HG03521 (cell line): ENCODE results near the gene ACOT12.
"Not testable (repeated sequence)": the region's sequence is repeated elsewhere in the genome, so short reads cannot be mapped to it uniquely, and the experiment has no call there.

Source experiments
- ATAC-seq: cut with Tn5 transposase; IDR thresholded peaks from one replicate; pipeline ENCODE4 v1.9.1; 2021; ENCODE audit warnings: mild to moderate bottlenecking, moderate library complexity; ENCODE audit not compliant: unreplicated experiment

Gene ACOT12

DNA sequence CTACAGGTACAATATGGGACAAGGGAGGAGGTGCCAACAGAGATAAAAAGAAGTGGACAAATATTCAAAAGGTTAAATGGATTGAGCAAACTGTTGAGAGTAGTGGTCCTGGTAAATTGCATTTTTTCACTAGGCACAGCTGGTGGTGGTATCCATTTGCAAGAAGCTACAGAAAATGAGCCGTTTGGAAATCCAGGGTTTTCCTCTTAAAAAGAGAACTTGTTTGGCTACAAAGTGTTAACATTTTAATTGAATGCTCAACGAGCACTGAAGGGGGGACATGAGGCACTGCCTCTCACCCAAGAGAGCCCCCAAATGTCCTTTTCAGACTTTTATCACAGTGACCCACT, 93.0 kb downstream of the ACOT12 start:
- no peak for ATAC-seq

DNA sequence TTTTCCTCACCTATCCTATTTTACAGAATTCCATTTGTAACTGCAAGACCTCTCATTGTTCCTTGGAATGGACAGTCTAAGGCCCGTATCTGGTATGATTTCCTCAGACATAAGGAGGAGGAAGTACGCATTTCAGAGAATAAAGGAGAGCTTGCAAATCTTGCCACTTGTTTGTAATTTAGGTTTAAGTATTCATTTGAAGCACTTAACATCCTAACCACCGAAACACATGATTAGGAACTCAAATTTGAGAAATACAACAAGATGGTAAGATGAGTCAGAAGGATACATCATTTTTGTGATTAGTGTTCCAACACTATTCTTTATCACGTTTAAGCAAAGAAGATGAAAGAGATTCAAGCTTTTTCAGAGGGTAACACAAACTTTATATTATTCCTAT, 96.4 kb downstream of the ACOT12 start:
- no peak for ATAC-seq

DNA sequence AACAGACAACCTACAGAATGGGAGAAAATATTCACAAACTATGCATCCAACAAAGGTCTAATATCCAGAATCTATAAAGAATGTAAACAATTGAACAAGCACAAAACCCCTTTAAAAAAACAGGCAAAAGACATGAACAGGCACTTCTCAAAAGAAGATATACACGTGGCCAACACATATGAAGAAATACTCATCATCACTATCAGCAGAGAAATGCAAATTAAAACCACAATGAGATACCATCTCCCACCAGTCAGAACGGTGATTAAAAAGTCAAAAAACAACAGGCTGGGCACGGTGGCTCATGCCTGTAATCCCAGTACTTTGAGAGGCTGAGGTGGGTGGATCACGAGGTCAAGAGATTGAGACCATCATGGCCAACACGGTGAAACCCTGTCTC, 99.9 kb downstream of the ACOT12 start:
- not testable (repeated sequence) for ATAC-seq

DNA sequence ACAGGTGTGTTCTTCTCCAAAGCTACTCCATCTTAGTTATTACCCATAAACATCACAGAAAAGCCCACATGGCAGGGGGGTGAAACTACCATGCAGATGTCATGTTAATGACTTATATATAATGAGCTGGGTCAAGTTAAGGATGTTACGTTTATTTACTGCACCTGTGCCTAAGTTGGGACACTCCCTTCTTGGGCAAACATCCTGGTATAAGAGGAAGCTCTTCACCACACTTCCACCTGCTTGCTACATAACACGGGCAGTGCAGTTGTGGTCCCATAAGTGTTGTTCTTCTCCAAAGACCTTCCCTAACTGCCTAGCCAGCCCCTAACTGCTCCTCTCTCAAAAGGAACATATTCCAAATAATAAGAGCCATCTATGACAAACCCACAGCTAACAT, 101.8 kb downstream of the ACOT12 start:
- no peak for ATAC-seq

DNA sequence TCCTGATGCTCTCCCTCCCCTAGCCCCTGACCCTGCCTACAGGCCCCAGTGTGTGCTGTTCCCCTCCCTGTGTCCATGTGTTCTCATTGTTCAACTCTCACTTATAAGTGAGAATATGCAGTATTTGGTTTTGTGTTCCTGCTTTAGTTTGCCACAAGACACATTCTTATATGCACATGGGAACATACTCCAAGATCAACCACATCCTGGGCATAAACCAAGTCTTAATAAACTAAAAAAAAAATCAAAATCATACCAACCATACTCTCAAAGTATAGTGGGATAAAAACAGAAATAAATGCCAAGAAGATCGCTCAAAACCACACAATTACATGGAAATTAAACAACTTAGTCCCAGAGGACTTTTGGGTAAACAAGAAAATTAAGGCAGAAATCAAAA, 103.8 kb downstream of the ACOT12 start:
- ATAC-seq: no peak

DNA sequence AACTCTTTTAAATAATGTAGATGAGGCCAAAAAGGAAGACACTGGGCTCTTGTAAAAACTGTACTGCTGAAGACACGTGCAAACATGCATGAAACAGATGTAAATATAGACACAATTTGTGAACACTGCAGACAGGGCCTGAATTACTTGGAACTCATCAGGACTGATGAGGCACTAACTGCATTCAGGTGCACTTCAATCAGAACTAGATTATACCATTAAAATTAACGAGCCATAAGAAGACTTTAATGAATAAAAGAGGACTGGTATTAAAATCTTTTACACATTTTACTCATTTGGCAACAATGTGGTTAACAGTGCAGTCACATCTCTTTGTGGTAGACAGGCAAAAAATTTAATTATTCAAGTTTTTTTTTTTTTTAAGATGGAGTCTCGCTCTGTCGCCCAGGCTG, 105.9 kb downstream of the ACOT12 start:
- no peak for ATAC-seq

DNA sequence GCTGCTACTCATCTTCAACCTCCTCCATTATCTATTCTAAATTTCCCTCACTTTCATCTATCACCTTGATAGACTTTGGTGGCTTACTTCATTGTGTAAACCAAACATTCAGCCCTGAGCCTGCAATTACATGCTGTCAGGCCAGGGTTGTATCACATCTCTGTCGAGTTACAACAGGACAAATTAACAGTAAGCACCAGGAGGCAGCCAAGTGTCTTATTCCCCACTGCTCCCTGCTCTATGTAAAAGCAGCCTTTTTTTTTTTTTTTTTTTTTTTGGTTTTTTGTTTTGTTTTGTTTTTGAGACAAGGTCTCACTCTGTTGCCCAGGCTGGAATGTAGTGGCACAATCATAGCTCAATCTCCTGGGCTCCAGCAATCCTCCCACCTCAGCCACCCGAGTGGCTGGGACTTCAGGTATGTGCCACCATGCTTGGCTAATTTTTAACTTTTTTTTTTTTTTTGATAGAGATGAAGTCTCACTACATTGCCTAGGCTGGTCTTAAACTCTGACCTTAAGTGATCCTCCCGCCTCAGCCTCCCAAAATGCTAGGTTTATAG, 107.8 kb downstream of the ACOT12 start:
- no peak for ATAC-seq

DNA sequence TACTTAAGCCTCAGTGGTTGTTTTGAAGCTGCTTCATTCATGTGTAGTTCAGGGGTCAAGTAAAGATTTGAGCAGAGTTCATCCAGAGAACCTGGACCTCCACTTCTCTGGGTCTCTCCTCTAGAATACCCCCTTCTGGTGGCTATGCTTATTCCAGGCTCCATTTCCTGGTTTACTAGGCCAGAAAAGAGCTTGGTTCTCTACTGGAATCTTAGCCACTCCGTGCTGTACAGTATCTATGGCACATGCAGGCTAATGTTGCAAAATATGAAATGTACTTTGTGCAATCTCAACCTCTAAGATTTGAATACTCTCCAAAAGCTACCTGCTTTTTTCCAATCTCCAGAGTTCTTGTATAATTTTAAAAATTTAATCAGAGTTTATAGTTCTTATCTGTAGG, 110.0 kb downstream of the ACOT12 start:
- no peak for ATAC-seq
